ENCODE results near the gene FDX1.

Gene FDX1

DNA sequence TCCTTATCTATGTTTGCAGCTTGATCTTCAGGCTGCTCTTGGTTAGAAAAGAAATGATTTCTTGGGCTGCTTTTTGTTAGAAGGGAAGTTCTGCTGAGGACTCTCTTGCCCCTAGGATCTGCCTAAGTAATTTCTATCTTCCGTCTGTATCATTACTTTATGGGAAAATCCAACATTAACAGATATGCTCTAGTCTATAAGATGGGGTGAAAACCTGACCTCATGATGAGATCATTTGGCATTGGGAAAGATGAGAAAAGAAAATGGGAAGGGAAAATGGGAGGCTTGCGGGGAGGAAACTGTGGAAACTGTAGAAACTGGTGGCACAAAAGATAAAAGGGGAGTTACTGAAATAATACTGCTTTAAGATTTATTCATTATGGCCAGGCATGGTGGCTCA, 63.6 kb downstream of the FDX1 start:
- no peak for TF ChIP-seq TAF1 (IDR thresholded peaks at IDR 0.05; ENCODE audit: borderline replicate concordance, low read depth, low read length)
- TF ChIP-seq POLR2A (IDR thresholded peaks at IDR 0.05; ENCODE audit: low read depth, low read length) = no peak
- TF ChIP-seq POLR2AphosphoS5 (IDR thresholded peaks at IDR 0.05; ENCODE audit: low read depth, low read length) = no peak
- FAIRE-seq = no peak
- DNase-seq (ENCODE audit: insufficient read length) = no peak

DNA sequence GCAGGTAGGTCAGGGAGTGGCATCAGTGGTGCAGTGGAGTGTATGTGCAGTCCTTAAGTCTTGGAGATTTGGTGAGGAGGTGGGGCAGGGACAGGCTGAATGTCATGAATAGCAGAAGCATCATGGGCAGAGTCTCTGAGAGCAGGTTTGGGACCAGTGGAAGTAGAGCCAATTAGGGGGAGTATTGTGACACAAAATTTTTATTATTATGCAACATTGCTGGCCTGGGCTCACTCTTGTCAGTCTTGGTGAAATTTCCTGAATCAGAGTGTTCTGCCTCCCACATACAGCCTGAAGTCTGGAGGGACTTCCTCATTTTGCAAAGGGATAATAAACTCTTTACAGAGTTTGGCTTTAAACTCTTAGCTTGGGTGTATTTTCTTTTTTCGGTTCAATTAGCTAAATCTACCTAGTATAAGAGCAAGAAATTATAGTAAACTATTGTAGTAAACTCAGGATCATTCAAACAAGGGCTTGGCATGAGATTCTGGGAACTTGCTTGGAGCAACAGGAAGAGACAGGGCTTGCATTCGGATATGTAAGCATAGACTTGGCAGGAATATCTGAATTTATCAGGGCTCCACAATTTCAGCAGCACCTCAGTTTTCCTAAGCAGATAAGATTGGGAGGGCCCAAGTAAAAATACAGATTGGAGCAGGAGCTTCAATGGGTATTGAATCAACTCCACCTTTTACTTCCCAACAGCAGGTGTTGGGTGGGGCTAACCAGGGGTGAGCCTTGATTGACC, 67.7 kb downstream of the FDX1 start:
- no peak for FAIRE-seq
- no peak for TF ChIP-seq TAF1 (IDR thresholded peaks at IDR 0.05; ENCODE audit: borderline replicate concordance, low read depth, low read length)
- no peak for TF ChIP-seq POLR2A (IDR thresholded peaks at IDR 0.05; ENCODE audit: low read depth, low read length)
- TF ChIP-seq POLR2AphosphoS5 (IDR thresholded peaks at IDR 0.05; ENCODE audit: low read depth, low read length) = no peak

DNA sequence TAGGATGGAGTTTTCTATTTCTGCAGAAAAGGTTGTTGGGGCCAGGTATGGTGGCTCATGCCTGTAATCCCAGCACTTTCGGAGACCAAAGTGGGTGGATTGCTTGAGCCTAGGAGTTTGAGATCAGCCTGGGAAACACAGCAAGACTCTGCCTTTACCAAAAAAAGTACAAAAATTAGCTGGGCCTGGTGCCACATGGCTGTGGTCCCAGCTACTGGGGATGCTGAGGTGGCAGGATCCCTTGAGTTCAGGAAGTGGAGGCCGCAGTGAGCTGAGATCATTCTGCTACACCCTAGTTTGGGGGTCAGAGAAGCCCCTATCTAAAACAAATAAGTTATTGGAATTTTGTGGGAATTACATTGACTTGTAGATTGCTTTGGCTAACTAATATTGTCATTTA, 71.7 kb downstream of the FDX1 start:
- no peak for TF ChIP-seq POLR2AphosphoS5 (IDR thresholded peaks at IDR 0.05; ENCODE audit: low read depth, low read length)
- no peak for TF ChIP-seq POLR2A (IDR thresholded peaks at IDR 0.05; ENCODE audit: low read depth, low read length)
- no peak for TF ChIP-seq TAF1 (IDR thresholded peaks at IDR 0.05; ENCODE audit: borderline replicate concordance, low read depth, low read length)
- FAIRE-seq (no peak), DNase-seq (ENCODE audit: insufficient read length) (no peak)

More for the DNA sequence above, 67.7 kb downstream of the FDX1 start:
- no peak for DNase-seq (ENCODE audit: insufficient read length)

GRCh38 chr11:110505528-110506284, 76.0 kb downstream of the FDX1 start:
- no peak for TF ChIP-seq POLR2AphosphoS5 (IDR thresholded peaks at IDR 0.05; ENCODE audit: low read depth, low read length)
- no peak for TF ChIP-seq TAF1 (IDR thresholded peaks at IDR 0.05; ENCODE audit: borderline replicate concordance, low read depth, low read length)
- TF ChIP-seq POLR2A (IDR thresholded peaks at IDR 0.05; ENCODE audit: low read depth, low read length) = no peak
- no peak for DNase-seq (ENCODE audit: insufficient read length)
- no peak for FAIRE-seq

GRCh38 chr11:110507328-110507727, 77.6 kb downstream of the FDX1 start:
- DNase-seq (ENCODE audit: insufficient read length) = no peak
- TF ChIP-seq POLR2AphosphoS5 (IDR thresholded peaks at IDR 0.05; ENCODE audit: low read depth, low read length) (no peak), TAF1 (IDR thresholded peaks at IDR 0.05; ENCODE audit: borderline replicate concordance, low read depth, low read length) (no peak), POLR2A (IDR thresholded peaks at IDR 0.05; ENCODE audit: low read depth, low read length) (no peak)
- FAIRE-seq = no peak

DNA sequence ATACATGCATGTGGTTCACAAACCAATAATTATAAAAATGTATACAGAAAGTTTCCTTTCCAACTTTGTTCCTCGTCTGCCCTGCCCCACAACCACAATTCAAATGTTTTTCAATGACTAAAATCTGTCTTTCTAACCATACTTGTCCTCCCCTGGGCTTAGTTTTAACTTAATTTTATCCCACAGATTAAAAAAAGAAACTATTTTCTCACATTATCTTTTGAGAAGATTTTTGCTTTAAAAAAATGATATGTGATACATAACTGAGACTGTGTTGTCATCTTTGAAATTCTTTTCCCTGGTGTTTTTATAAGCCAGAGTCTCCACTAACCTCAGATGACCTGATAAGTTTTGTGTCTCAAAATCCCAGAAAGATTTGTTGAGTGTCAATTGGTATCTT, 79.0 kb downstream of the FDX1 start:
- no peak for DNase-seq (ENCODE audit: insufficient read length)
- TF ChIP-seq TAF1 (IDR thresholded peaks at IDR 0.05; ENCODE audit: borderline replicate concordance, low read depth, low read length) = no peak
- TF ChIP-seq POLR2A (IDR thresholded peaks at IDR 0.05; ENCODE audit: low read depth, low read length) = no peak
- TF ChIP-seq POLR2AphosphoS5 (IDR thresholded peaks at IDR 0.05; ENCODE audit: low read depth, low read length) = no peak
- FAIRE-seq = no peak

DNA sequence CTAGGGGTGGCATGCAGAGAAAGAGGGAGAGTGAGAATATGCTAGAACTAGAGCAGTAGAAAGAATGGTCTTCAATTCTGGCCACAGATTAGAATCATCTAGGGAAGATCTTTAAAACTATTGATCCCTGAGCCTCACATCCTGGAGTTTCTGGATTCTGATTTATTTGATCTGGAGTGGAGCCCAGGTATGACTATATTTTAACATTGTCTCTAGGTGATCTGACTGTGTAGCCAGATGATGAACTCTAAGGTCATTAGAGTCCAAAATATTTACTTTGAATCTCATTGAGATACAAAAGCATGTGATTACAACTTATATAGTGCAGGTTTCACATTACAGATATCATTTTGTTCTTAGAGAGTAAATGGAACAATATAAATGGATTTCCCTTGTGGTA, 79.7 kb downstream of the FDX1 start:
- TF ChIP-seq TAF1 (IDR thresholded peaks at IDR 0.05; ENCODE audit: borderline replicate concordance, low read depth, low read length) (no peak), POLR2A (IDR thresholded peaks at IDR 0.05; ENCODE audit: low read depth, low read length) (no peak), POLR2AphosphoS5 (IDR thresholded peaks at IDR 0.05; ENCODE audit: low read depth, low read length) (no peak)
- FAIRE-seq (no peak), DNase-seq (ENCODE audit: insufficient read length) (no peak)

GRCh38 chr11:110512026-110512425, 82.3 kb downstream of the FDX1 start:
- DNase-seq (ENCODE audit: insufficient read length) = no peak
- FAIRE-seq = no peak
- TF ChIP-seq POLR2AphosphoS5 (IDR thresholded peaks at IDR 0.05; ENCODE audit: low read depth, low read length) (no peak), TAF1 (IDR thresholded peaks at IDR 0.05; ENCODE audit: borderline replicate concordance, low read depth, low read length) (no peak), POLR2A (IDR thresholded peaks at IDR 0.05; ENCODE audit: low read depth, low read length) (no peak)

GRCh38 chr11:110513259-110513801, 83.6 kb downstream of the FDX1 start:
- DNase-seq (ENCODE audit: insufficient read length) (no peak), FAIRE-seq (no peak)
- no peak for TF ChIP-seq TAF1 (IDR thresholded peaks at IDR 0.05; ENCODE audit: borderline replicate concordance, low read depth, low read length)
- no peak for TF ChIP-seq POLR2AphosphoS5 (IDR thresholded peaks at IDR 0.05; ENCODE audit: low read depth, low read length)
- no peak for TF ChIP-seq POLR2A (IDR thresholded peaks at IDR 0.05; ENCODE audit: low read depth, low read length)

GRCh38 chr11:110513846-110514437, 84.2 kb downstream of the FDX1 start:
- no peak for FAIRE-seq
- DNase-seq (ENCODE audit: insufficient read length) = no peak
- TF ChIP-seq POLR2A (IDR thresholded peaks at IDR 0.05; ENCODE audit: low read depth, low read length) (no peak), POLR2AphosphoS5 (IDR thresholded peaks at IDR 0.05; ENCODE audit: low read depth, low read length) (no peak), TAF1 (IDR thresholded peaks at IDR 0.05; ENCODE audit: borderline replicate concordance, low read depth, low read length) (no peak)

All from GM12892 (cell line).